GM12865 (cell line): ENCODE measurements around the gene CYCS.
A peak's percentile ranks its signal among the peaks of the same experiment; 100 is the strongest.
"Not testable (repeated sequence)": the region's sequence is repeated elsewhere in the genome, so short reads cannot be mapped to it uniquely, and the experiment has no call there.

Source experiments
- DNase-seq: peaks from one replicate; pipeline ENCODE4 v3.0.0; 2010; ENCODE audit warnings: low read depth
- H3K4me3 ChIP-seq: 2 replicates; pipeline ENCODE4 v1.5.1; 2011; ENCODE audit warnings: mild to moderate bottlenecking, low read depth, low read length, control low read depth
- TF ChIP-seq, protein P1 (sequence below): IDR thresholded peaks from 2 replicates; pipeline ENCODE4 v1.5.1; 2011; ENCODE audit warnings: low read length, control low read depth, low read depth, inconsistent platforms; ENCODE audit not compliant: insufficient read depth; ENCODE audit errors: missing control alignments

Gene CYCS

DNA sequence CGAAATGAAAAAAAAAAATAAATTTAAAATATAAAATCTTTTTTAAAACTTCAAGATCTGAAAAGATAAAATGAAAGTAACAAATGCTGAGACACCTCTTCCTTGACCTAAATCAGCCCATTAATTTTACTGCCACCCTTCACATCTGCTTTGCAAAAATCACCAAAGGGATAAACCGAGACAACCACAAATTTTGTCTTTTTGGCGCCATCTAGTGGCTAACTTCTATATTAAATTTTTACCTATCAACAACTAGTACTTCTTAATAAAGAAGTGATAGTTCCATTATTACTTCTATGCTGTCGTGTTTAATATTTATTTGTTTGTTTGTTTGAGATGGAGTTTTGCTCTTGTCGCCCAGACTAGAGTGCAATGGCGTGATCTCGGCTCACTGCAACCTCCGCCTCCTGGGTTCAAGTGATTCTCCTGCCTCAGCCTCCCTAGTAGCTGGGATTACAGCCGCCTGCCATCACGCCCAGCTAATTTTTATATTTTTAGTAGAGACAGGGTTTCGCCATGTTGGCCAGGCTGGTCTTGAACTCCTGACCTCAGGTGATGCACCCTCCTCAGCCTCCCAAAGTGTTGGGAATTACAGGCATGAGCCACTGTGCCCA lies 35.0 kb upstream of the CYCS start:
- TF ChIP-seq, protein P1, sequence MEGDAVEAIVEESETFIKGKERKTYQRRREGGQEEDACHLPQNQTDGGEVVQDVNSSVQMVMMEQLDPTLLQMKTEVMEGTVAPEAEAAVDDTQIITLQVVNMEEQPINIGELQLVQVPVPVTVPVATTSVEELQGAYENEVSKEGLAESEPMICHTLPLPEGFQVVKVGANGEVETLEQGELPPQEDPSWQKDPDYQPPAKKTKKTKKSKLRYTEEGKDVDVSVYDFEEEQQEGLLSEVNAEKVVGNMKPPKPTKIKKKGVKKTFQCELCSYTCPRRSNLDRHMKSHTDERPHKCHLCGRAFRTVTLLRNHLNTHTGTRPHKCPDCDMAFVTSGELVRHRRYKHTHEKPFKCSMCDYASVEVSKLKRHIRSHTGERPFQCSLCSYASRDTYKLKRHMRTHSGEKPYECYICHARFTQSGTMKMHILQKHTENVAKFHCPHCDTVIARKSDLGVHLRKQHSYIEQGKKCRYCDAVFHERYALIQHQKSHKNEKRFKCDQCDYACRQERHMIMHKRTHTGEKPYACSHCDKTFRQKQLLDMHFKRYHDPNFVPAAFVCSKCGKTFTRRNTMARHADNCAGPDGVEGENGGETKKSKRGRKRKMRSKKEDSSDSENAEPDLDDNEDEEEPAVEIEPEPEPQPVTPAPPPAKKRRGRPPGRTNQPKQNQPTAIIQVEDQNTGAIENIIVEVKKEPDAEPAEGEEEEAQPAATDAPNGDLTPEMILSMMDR = peak; percentile 30
- DNase-seq = peak; percentile 73
- H3K4me3 ChIP-seq = not testable (repeated sequence)

DNA sequence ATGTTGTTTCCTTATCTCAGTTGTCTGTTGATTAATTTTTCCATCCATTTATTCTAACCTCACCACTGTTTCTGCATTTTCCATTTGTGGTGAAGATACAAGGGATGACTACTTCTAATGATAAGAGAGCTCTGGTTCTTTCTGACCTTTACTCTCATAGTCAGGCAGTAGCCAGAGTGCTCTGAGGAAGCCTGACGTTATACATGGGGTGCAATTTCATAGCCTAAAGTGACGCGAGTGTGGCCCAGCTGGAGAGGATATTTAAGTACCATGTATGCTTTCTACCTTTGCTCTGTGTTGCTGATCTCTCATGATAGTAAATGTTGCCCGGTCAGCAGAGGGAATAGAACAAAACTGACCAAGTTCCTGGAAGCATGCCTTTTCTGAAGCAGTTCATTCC lies 33.9 kb upstream of the CYCS start:
- TF ChIP-seq, protein P1 = no peak
- H3K4me3 ChIP-seq = no peak overlapping the region
- DNase-seq = no peak

DNA sequence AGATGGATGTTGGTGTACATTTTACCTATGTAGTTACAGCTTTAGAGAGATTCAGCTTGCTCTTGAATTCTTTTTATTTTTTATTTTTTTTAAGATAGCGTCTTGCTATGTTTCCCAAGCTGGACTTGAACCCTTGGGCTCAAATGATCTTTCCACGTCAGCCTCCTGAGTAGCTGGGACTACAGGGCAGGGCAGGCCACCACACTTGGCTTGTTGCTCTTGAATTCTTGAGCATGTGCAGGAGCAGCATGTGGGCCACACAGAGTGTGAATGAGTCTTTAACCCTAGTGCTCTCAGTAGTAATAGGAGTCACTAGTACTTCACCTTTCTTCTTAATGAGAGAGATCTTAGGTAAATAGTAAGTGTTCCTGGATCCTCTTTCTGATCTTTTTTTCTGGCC lies 26.7 kb upstream of the CYCS start:
- no peak overlapping the region for H3K4me3 ChIP-seq
- TF ChIP-seq, protein P1 = no peak
- no peak for DNase-seq

DNA sequence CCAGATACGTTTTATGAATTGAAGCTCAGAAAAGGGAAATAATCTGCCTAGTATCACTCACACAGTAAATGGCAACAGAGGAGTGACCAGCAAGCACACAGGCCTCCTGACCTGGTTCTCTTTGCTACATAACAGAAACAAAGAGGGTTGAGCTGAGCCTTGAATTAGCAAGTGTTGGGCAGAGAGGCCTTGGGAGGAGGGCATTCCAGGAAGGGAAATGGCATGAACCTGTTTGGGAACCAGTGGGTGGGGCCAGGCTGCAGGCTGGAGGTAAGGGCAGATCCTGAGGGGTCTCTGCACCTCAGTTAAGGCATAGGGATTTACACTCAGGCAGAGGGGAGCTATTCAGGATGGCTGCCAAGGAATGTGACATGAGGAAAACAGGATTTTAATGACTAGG lies 24.8 kb upstream of the CYCS start:
- no peak overlapping the region for H3K4me3 ChIP-seq
- TF ChIP-seq, protein P1 = no peak
- DNase-seq = no peak

DNA sequence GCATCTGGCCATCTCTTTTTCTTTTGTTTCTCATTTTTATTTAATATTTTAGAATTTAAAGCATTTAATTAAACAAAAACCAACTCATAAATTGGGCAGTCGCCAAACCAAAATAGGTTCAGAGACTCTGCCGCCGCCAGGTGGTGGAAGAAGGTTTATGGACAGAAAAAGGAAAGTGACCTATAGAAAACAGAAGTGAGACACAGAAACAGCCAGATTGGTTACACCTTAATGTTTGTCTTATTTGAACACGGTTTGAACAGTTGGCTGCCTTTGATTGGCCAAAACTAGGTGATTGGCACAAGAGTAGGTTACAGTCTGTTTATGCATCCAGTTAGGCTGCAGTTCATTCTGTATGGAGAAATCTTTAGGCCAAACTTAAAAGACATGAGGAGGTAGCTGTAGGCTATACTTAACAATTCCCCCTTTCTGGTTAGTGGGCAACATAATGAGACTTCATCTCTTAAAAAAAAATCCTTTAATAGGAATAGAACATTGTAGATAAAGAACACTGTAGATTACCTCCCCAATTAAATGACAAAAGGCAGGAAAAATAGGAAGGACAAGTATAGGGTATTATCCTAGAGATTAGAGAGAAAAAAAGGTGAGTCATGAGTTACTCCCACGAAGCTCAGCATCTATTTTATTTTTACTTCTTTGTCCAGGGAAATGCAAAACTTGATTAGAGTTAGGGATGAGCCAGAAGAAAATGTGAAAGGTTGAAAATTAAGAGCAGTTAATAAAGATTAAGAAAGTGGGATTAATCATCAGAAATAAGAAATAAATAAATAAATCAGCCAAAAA lies 23.9 kb upstream of the CYCS start:
- peak; percentile 12 for DNase-seq

DNA sequence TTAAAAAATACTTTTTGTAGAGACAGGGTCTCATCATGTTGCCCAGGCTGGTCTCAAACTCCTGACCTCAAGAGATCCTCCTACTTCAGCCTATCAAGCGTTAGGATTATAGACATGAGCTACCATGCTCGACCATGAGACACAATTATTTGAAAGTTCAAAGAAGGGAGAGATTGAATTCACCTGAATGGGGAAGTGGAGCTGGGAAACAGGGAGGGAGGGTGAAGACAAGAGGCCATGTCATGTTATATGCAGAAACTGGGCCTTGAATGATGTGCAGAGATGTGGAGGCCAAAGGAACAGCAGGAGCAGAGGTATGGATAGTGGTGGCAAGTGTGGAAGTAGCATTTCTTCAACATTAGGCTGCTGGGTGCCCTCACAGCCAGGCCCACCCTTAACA lies 18.7 kb upstream of the CYCS start:
- no peak overlapping the region for H3K4me3 ChIP-seq
- TF ChIP-seq, protein P1 = no peak
- no peak for DNase-seq

More for the DNA sequence above, 23.9 kb upstream of the CYCS start:
- no peak overlapping the region for H3K4me3 ChIP-seq
- TF ChIP-seq, protein P1 = no peak
